ENCODE results near the gene RHBDL3.

The RHBDL3 gene

DNA sequence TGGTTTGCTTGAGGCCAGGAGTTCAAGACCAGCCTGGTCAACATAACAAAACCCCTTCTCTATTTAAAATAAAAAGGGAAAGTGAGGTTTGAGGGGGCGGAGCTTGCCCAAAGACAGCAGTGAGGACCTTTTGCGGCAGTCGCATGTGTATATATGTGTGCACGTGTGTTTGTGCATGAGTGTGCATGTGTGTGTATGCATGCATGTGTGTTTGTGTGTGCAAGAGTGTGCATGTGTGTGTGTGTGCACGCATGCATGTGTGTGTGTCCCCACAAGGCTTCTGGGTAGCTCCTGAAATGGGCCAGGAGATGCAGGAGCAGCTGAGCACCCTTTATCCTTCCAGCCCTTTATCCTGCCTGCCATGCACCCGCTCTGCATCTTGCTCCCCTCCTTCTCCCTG, 9.0 kb downstream of the RHBDL3 start:
- Histone ChIP-seq H3K4me3 (ENCODE audit: low read depth, low read length) (no peak overlapping the region), H3K79me2 (no peaks in the 10 kb centered on the region), H3K27ac (no peak overlapping the region), H3K9me3 (ENCODE audit: control insufficient read depth, low read length) (no peaks in the 10 kb centered on the region), H3K4me2 (ENCODE audit: low read length) (no peak overlapping the region), H3K36me3 (ENCODE audit: control insufficient read depth, insufficient read depth, low read length) (no peaks in the 10 kb centered on the region), H3K9ac (no peak overlapping the region), H3K4me1 (no peaks in the 10 kb centered on the region), H3K27me3 (ENCODE audit: control insufficient read depth, insufficient read depth, low read length) (no peaks in the 10 kb centered on the region), H2AFZ (no peak overlapping the region)
- TF ChIP-seq, protein P1, sequence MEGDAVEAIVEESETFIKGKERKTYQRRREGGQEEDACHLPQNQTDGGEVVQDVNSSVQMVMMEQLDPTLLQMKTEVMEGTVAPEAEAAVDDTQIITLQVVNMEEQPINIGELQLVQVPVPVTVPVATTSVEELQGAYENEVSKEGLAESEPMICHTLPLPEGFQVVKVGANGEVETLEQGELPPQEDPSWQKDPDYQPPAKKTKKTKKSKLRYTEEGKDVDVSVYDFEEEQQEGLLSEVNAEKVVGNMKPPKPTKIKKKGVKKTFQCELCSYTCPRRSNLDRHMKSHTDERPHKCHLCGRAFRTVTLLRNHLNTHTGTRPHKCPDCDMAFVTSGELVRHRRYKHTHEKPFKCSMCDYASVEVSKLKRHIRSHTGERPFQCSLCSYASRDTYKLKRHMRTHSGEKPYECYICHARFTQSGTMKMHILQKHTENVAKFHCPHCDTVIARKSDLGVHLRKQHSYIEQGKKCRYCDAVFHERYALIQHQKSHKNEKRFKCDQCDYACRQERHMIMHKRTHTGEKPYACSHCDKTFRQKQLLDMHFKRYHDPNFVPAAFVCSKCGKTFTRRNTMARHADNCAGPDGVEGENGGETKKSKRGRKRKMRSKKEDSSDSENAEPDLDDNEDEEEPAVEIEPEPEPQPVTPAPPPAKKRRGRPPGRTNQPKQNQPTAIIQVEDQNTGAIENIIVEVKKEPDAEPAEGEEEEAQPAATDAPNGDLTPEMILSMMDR (IDR thresholded peaks at IDR 0.05): no peak

DNA sequence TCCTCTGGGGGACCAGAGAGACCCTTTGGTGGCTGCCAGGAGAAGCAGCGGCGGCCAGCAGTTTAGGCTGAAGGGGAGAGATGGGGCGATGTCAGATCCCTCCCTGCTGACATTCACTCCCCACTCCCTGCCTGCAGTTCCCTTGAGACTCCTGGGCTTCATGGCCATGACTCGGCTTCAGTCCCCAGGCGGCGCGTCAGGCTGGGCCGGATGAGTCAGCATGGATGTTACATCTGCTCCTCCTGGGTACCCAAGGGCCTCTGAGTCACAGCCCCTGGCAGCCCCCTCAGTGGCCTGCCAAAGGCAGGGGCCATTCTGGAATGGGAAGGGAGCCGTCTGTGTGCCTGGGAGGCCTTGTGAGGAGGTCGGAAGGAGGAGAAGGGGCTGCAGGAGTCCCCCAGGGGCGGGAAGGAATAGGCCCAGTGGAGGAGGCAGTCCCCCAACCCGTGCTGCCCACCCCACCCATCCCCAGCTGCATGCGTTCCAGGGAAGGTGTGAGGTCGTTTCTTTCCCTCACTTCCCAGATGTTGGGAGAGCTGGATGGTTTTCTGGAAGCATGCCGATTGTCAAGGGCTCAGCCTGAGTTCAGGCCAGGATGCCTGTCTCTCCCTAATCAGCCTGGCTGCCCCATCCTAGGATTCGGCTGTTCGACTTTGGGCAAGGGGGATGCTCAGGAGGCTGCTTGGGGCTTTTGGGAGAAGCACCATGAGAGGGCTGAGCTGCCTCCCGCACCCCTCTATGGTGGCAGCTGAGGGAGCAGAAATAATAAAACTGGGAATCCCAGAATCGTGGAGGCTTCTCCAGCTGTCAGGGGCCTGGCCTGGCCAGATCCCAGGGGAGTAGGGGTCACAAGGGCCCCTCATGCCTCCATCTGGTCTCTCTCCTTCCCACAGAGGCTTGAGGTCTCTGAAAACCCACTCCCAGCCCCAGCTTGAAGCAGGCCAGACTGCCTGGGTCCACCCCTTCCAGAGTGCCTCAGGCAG, 9.7 kb downstream of the RHBDL3 start:
- no peak overlapping the region for H2AFZ ChIP-seq
- no peaks in the 10 kb centered on the region for H3K36me3 ChIP-seq (ENCODE audit: control insufficient read depth, insufficient read depth, low read length)
- H3K9ac ChIP-seq: no peak overlapping the region
- H3K79me2 ChIP-seq: no peaks in the 10 kb centered on the region
- no peaks in the 10 kb centered on the region for H3K27me3 ChIP-seq (ENCODE audit: control insufficient read depth, insufficient read depth, low read length)
- H3K4me2 ChIP-seq (ENCODE audit: low read length): no peak overlapping the region
- TF ChIP-seq, protein P1 (IDR thresholded peaks at IDR 0.05): no peak
- no peaks in the 10 kb centered on the region for H3K9me3 ChIP-seq (ENCODE audit: control insufficient read depth, low read length)
- no peak overlapping the region for H3K4me3 ChIP-seq (ENCODE audit: low read depth, low read length)
- no peaks in the 10 kb centered on the region for H3K4me1 ChIP-seq
- H3K27ac ChIP-seq: no peak overlapping the region

DNA sequence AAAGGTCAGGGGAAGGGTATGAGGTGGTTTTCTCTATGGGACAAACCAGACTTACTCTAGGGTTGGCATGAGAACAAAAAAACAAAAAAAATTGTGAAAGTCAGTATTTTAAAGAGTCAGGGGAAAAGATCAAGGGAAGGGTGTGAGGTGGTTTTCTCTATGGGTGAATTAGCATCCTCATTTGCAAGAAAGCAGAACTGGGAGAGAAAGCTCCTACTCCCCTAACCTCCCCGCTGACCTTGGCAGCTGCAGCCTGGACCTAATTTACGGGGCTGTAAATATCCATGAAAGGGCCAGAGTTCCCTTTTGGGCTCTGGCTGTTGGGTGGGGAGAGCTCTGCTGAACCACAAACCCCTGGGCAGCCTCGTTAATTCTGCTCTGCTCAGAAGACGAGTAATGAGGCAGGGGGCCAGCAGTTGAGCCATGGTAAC, 10.6 kb downstream of the RHBDL3 start:
- Histone ChIP-seq H3K27me3 (ENCODE audit: control insufficient read depth, insufficient read depth, low read length) (no peaks in the 10 kb centered on the region), H3K4me2 (ENCODE audit: low read length) (no peak overlapping the region), H3K27ac (no peak overlapping the region), H3K9me3 (ENCODE audit: control insufficient read depth, low read length) (no peaks in the 10 kb centered on the region), H3K9ac (no peak overlapping the region), H3K79me2 (no peaks in the 10 kb centered on the region), H2AFZ (no peak overlapping the region), H3K4me1 (no peaks in the 10 kb centered on the region), H3K36me3 (ENCODE audit: control insufficient read depth, insufficient read depth, low read length) (no peaks in the 10 kb centered on the region), H3K4me3 (ENCODE audit: low read depth, low read length) (no peak overlapping the region)
- TF ChIP-seq, protein P1 (IDR thresholded peaks at IDR 0.05): no peak

DNA sequence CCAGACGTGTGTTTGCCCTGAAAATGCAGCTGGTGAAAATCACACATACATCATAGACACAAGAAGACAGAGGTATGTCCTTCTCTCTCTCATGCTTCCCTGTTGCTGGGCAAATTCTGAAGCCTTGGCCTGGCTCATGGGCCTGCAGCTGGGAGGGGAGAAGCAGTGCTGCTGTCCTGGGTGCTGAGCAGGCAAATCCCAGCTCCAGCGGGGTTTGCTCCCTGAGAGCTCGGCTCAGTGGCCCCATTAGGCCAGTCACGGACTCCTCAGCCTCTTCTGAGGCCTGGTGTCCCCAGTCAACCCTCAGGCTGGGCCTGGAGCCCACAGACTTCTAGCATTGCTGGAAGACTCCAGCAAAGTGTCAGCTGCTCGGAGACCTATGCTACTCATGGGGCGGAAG, 11.7 kb downstream of the RHBDL3 start:
- Histone ChIP-seq H3K79me2 (no peaks in the 10 kb centered on the region), H3K27ac (no peak overlapping the region), H3K27me3 (ENCODE audit: control insufficient read depth, insufficient read depth, low read length) (no peaks in the 10 kb centered on the region), H3K9ac (no peak overlapping the region), H3K4me2 (ENCODE audit: low read length) (no peak overlapping the region), H2AFZ (no peak overlapping the region), H3K36me3 (ENCODE audit: control insufficient read depth, insufficient read depth, low read length) (no peaks in the 10 kb centered on the region), H3K4me1 (no peaks in the 10 kb centered on the region), H3K9me3 (ENCODE audit: control insufficient read depth, low read length) (no peaks in the 10 kb centered on the region), H3K4me3 (ENCODE audit: low read depth, low read length) (no peak overlapping the region)
- TF ChIP-seq, protein P1 (IDR thresholded peaks at IDR 0.05): no peak

All from parathyroid adenoma (tissue), 2 donors.